ENCODE results near the gene RAD51AP2.

DNA sequence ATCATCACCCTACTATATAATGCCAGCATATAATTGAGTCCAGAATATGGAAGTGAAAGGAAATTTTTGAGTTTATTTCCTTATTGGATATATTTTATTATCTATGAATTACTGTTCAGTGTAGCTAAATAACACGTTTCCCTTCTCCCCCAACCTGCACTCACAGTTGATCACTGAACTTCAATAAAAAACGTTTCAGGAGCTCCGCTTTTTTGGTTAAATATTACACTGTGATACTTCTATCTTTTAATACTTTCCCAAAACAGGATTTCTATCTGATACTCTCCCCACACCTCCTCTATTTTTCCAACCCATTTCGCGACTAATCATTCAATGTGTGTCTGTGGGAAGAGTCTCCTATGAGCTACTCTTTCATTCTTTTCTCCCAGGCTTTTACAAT lies 29.5 kb upstream of the RAD51AP2 start:
- TF ChIP-seq CTCF (IDR thresholded peaks at IDR 0.05) (no peak), POLR2A (IDR thresholded peaks at IDR 0.05) (no peak)

Measured in testis (tissue), 2 donors.